HG02588 (cell line): Measurements from ENCODE around the gene SNAPIN.

Source experiments
- ATAC-seq: cut with Tn5 transposase; IDR thresholded peaks from one replicate; pipeline ENCODE4 v1.9.1; 2021; ENCODE audit warnings: mild to moderate bottlenecking, moderate library complexity; ENCODE audit not compliant: unreplicated experiment

SNAPIN gene

GRCh38 chr1:153699768-153700167, 41.3 kb downstream of the SNAPIN start:
- no peak for ATAC-seq

GRCh38 chr1:153705484-153705883, 47.0 kb downstream of the SNAPIN start:
- no peak for ATAC-seq

- no peak for ATAC-seq
Observed at GRCh38 chr1:153711026-153711425, 52.5 kb downstream of the SNAPIN start.
